ENCODE measurements around the gene EEPD1.

DNA sequence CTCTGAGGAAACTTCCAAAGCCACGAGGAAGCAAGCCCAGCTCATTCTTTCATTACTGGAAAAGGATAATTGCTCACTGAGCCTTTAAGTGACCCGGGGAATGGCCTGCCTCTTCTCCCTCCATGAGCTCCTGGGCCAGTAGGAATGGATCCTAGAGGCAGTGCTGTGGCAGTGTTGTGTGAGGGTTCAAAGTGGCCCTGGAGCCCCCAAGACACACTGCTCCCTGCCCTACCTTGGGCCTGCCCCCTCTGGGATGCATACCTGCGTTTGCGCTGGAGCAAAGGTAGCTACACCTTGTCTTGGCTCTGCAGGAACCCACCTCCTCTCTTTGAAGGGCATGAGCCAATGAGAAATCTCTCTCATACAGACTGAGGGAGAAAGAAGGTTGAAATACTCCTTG lies 120.8 kb downstream of the EEPD1 start:
- TF ChIP-seq ZNF8 (CRISPR knock-in tag; IDR thresholded peaks at IDR 0.05) (no peak), PPARA (CRISPR knock-in tag; IDR thresholded peaks at IDR 0.05; ENCODE audit: borderline replicate concordance) (no peak), ZFP3 (CRISPR knock-in tag; IDR thresholded peaks at IDR 0.05) (no peak), OSR1 (CRISPR knock-in tag; IDR thresholded peaks at IDR 0.05) (no peak)
- TF ChIP-seq, protein P1, sequence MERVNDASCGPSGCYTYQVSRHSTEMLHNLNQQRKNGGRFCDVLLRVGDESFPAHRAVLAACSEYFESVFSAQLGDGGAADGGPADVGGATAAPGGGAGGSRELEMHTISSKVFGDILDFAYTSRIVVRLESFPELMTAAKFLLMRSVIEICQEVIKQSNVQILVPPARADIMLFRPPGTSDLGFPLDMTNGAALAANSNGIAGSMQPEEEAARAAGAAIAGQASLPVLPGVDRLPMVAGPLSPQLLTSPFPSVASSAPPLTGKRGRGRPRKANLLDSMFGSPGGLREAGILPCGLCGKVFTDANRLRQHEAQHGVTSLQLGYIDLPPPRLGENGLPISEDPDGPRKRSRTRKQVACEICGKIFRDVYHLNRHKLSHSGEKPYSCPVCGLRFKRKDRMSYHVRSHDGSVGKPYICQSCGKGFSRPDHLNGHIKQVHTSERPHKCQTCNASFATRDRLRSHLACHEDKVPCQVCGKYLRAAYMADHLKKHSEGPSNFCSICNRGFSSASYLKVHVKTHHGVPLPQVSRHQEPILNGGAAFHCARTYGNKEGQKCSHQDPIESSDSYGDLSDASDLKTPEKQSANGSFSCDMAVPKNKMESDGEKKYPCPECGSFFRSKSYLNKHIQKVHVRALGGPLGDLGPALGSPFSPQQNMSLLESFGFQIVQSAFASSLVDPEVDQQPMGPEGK (CRISPR knock-in tag; IDR thresholded peaks at IDR 0.05; ENCODE audit: borderline replicate concordance): no peak

Measured in SK-N-SH treated with all-trans-retinoic acid at 6 μM for 48 hours (cell line).